Measurements from ENCODE around the gene PIGV. TPM values are rescaled to one million over a fixed set of nuclear protein-coding genes. Genes with fewer than 3 reads are reported as not detected.
A peak's percentile ranks its signal among the peaks of the same experiment; 100 is the strongest.

The PIGV gene
- total RNA-seq, 2 experiments from 2014 or later, result 10.3 to 18.0 TPM

DNA sequence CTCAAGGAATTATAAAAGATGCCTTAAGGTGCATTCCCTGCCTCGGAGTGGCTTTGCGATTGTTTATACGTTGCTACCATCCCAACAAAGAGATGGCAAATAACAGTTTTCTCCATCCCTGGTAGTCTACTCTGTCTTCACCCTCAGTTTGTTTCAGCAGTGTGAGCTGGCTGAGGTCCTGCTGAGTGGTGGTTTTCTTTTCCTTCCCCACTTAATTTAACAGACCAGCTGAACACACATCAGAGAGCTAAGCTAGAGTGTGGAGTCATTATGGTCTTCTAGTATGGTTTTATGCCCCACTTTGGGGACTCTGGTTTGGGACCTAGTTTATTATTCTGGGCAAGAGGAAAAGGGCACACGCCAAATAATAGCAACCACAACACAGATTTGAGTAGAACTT, 2.2 kb downstream of the PIGV start:
- Histone ChIP-seq H3K4me2 (ENCODE audit: low read length) (peak overlapping the region; percentile 84; the same call in 1 of the 2 replicates), H4K20me1 (ENCODE audit: insufficient read depth, low read length) (no peaks in the 10 kb centered on the region), H3K36me3 (ENCODE audit: insufficient read depth, low read length) (peaks cover 6% of the 10 kb centered on the region; the same call in 1 of the 2 replicates), H3K9me3 (ENCODE audit: low read length) (no peaks in the 10 kb centered on the region), H3K4me3 (ENCODE audit: low read depth, low read length, poor library complexity, severe bottlenecking) (no peak overlapping the region), H3K9me2 (ENCODE audit: insufficient read depth, low read length) (no peaks in the 10 kb centered on the region), H3K79me2 (ENCODE audit: insufficient read depth, low read depth, low read length) (no peaks in the 10 kb centered on the region), H3K4me1 (ENCODE audit: insufficient read depth, low read length, poor library complexity, severe bottlenecking) (peaks cover 59% of the 10 kb centered on the region), H3K27ac (ENCODE audit: low read depth, low read length, poor library complexity, severe bottlenecking) (no peak overlapping the region), H2AFZ (ENCODE audit: low read length) (no peak overlapping the region)
- TF ChIP-seq, protein P1, sequence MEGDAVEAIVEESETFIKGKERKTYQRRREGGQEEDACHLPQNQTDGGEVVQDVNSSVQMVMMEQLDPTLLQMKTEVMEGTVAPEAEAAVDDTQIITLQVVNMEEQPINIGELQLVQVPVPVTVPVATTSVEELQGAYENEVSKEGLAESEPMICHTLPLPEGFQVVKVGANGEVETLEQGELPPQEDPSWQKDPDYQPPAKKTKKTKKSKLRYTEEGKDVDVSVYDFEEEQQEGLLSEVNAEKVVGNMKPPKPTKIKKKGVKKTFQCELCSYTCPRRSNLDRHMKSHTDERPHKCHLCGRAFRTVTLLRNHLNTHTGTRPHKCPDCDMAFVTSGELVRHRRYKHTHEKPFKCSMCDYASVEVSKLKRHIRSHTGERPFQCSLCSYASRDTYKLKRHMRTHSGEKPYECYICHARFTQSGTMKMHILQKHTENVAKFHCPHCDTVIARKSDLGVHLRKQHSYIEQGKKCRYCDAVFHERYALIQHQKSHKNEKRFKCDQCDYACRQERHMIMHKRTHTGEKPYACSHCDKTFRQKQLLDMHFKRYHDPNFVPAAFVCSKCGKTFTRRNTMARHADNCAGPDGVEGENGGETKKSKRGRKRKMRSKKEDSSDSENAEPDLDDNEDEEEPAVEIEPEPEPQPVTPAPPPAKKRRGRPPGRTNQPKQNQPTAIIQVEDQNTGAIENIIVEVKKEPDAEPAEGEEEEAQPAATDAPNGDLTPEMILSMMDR (conservative IDR thresholded peaks at IDR 0.05; ENCODE audit: low read length), result no peak
- no peak for TF ChIP-seq EZH2phosphoT487 (IDR thresholded peaks at IDR 0.05; ENCODE audit: borderline replicate concordance, low read depth, low read length)
- ChIA-PET POLR2A (interaction anchor here (1.0 to 5.1 kb wide), 4 partner anchors 31 to 188 kb away, joined by 5 to 36 read pairs (median 7); no protein-coding TSS in a partner anchor), CTCF (ENCODE audit: unreplicated experiment) (interaction anchor here (0.5 to 2.3 kb wide), 4 partner anchors 31 to 188 kb away, joined by 3 to 12 read pairs (median 6); no protein-coding TSS in a partner anchor)
- DNase-seq (ENCODE audit: low spot score), result no peak
- intact Hi-C loops (cut with micrococcal nuclease; ENCODE audit: unreplicated experiment), result loop anchor here (1.0 to 2.0 kb wide), 6 partner anchors 43 to 289 kb away; no protein-coding TSS in a partner anchor
- BruUV-seq (replicated peaks), result no TSS peak

DNA sequence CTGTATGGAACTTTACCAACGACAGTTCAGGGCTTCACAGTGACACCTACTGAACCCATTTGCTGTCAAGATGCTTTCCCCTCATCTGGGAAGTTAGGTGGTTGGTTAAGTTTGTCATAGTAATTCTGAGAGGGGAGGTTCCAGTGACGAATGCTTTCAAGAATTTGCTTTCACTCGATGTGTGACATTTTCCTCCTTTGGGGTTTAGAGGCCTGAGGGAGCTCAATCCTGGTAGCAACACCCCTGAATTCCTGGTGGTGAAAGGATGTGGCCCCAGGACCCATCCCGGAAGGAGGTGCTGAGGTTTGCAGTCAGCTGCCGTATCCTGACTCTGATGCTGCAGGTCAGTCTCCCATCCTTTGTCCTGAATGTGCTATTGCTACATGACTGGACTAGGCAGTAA, 2.8 kb downstream of the PIGV start:
- Histone ChIP-seq H3K4me2 (ENCODE audit: low read length) (no peak overlapping the region), H3K9me2 (ENCODE audit: insufficient read depth, low read length) (no peaks in the 10 kb centered on the region), H3K4me3 (ENCODE audit: low read depth, low read length, poor library complexity, severe bottlenecking) (no peak overlapping the region), H3K36me3 (ENCODE audit: insufficient read depth, low read length) (peaks cover 10% of the 10 kb centered on the region; the same call in 1 of the 2 replicates), H3K27ac (ENCODE audit: low read depth, low read length, poor library complexity, severe bottlenecking) (no peak overlapping the region), H3K9me3 (ENCODE audit: low read length) (no peaks in the 10 kb centered on the region), H3K79me2 (ENCODE audit: insufficient read depth, low read depth, low read length) (no peaks in the 10 kb centered on the region), H3K4me1 (ENCODE audit: insufficient read depth, low read length, poor library complexity, severe bottlenecking) (peaks cover 54% of the 10 kb centered on the region), H2AFZ (ENCODE audit: low read length) (no peak overlapping the region), H4K20me1 (ENCODE audit: insufficient read depth, low read length) (no peaks in the 10 kb centered on the region)
- DNase-seq (ENCODE audit: low spot score), result no peak
- TF ChIP-seq EZH2phosphoT487 (IDR thresholded peaks at IDR 0.05; ENCODE audit: borderline replicate concordance, low read depth, low read length), result no peak
- TF ChIP-seq, protein P1 (conservative IDR thresholded peaks at IDR 0.05; ENCODE audit: low read length), result no peak
- CTCF ChIA-PET (ENCODE audit: unreplicated experiment), result interaction anchor here (1.0 to 2.3 kb wide), 3 partner anchors 113 to 189 kb away, joined by 3 to 12 read pairs (median 9); no protein-coding TSS in a partner anchor
- BruUV-seq (replicated peaks), result no TSS peak
- POLR2A ChIA-PET, result interaction anchor here (0.6 to 5.1 kb wide), 6 partner anchors 10 to 191 kb away, joined by 3 to 36 read pairs (median 4); no protein-coding TSS in a partner anchor
- intact Hi-C loops (cut with micrococcal nuclease; ENCODE audit: unreplicated experiment), result no loop called here

DNA sequence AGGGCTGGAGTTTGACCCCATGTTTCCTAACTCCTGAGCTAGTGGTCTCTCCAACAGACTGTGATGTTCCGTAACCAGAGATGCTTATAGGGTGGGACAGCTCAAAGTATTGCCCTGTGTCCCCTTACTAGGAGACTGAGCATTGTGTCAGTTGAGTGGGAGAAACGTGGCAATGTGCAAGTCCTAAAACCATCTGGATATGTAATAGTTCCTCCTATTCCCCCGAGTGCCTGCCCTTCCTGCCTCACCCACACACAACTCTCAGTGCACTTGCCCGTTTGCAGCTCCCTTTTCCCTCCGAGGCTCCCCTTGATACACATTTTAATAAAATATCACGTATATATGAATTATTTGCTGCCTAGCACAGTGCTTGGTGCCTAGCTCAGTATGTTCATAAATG, 3.4 kb downstream of the PIGV start:
- ChIA-PET POLR2A (interaction anchor here (0.6 to 5.1 kb wide), 8 partner anchors 9 to 191 kb away, joined by 3 to 36 read pairs (median 4); no protein-coding TSS in a partner anchor), CTCF (ENCODE audit: unreplicated experiment) (interaction anchor here (1.0 to 2.3 kb wide), 2 partner anchors 114 to 187 kb away, joined by 3 to 9 read pairs; no protein-coding TSS in a partner anchor)
- H3K27ac ChIP-seq (ENCODE audit: low read depth, low read length, poor library complexity, severe bottlenecking), result no peak overlapping the region
- peaks cover 10% of the 10 kb centered on the region; the same call in 1 of the 2 replicates for H3K36me3 ChIP-seq (ENCODE audit: insufficient read depth, low read length)
- H4K20me1 ChIP-seq (ENCODE audit: insufficient read depth, low read length), result no peaks in the 10 kb centered on the region
- no peak for DNase-seq (ENCODE audit: low spot score)
- no TSS peak for BruUV-seq (replicated peaks)
- no peak overlapping the region for H3K4me3 ChIP-seq (ENCODE audit: low read depth, low read length, poor library complexity, severe bottlenecking)
- intact Hi-C loops (cut with micrococcal nuclease; ENCODE audit: unreplicated experiment), result no loop called here
- H2AFZ ChIP-seq (ENCODE audit: low read length), result no peak overlapping the region
- peaks cover 48% of the 10 kb centered on the region for H3K4me1 ChIP-seq (ENCODE audit: insufficient read depth, low read length, poor library complexity, severe bottlenecking)
- TF ChIP-seq, protein P1 (conservative IDR thresholded peaks at IDR 0.05; ENCODE audit: low read length), result no peak
- no peak for TF ChIP-seq EZH2phosphoT487 (IDR thresholded peaks at IDR 0.05; ENCODE audit: borderline replicate concordance, low read depth, low read length)
- H3K9me3 ChIP-seq (ENCODE audit: low read length), result no peaks in the 10 kb centered on the region
- no peak overlapping the region for H3K4me2 ChIP-seq (ENCODE audit: low read length)
- H3K79me2 ChIP-seq (ENCODE audit: insufficient read depth, low read depth, low read length), result no peaks in the 10 kb centered on the region
- H3K9me2 ChIP-seq (ENCODE audit: insufficient read depth, low read length), result no peaks in the 10 kb centered on the region
